Suppressor macrophage treated with lipopolysaccharide for 1 hour (primary cell): ENCODE measurements around the gene OPN4.
A peak's percentile ranks its signal among the peaks of the same experiment; 100 is the strongest.

Experiments used
- DNase-seq, 3 donors: peaks; one replicate each; pipeline ENCODE4 v3.0.0-alpha.2; 2020 to 2022

Gene OPN4

GRCh38 chr10:86663576-86664339 lies 9.4 kb downstream of the OPN4 start:
- DNase-seq, result no peak

GRCh38 chr10:86664341-86665217 lies 10.2 kb downstream of the OPN4 start:
- no peak for DNase-seq

GRCh38 chr10:86665218-86665607 lies 10.9 kb downstream of the OPN4 start:
- DNase-seq, result no peak

- no peak for DNase-seq
Observed at GRCh38 chr10:86665868-86666267, 11.5 kb downstream of the OPN4 start.

- no peak for DNase-seq
Observed at GRCh38 chr10:86666538-86666937, 12.2 kb downstream of the OPN4 start.

- no peak for DNase-seq
Observed at GRCh38 chr10:86667421-86668181, 13.3 kb downstream of the OPN4 start.

GRCh38 chr10:86668297-86669165 lies 14.2 kb downstream of the OPN4 start, which contains the start of gene LDB3:
LDB3 (plus strand) TSS chr10:86668511; CDS start chr10:86668692, 181 bp downstream.
- DNase-seq, result no peak

- no peak for DNase-seq
Observed at GRCh38 chr10:86670290-86670811, 16.0 kb downstream of the OPN4 start.

GRCh38 chr10:86670876-86671275 lies 16.5 kb downstream of the OPN4 start:
- no peak for DNase-seq

GRCh38 chr10:86671419-86671818 lies 17.1 kb downstream of the OPN4 start:
- no peak for DNase-seq

- DNase-seq, result no peak
Observed at GRCh38 chr10:86671985-86672710, 17.8 kb downstream of the OPN4 start.

GRCh38 chr10:86673216-86673826 lies 19.0 kb downstream of the OPN4 start:
- DNase-seq, result no peak

- DNase-seq, result no peak
Observed at GRCh38 chr10:86673827-86674581, 19.7 kb downstream of the OPN4 start.

- DNase-seq, result no peak
Observed at GRCh38 chr10:86674912-86675311, 20.6 kb downstream of the OPN4 start.

- no peak for DNase-seq
Observed at GRCh38 chr10:86677374-86677773, 23.0 kb downstream of the OPN4 start.

GRCh38 chr10:86678999-86679792 lies 24.8 kb downstream of the OPN4 start:
- DNase-seq, result peak; percentile 48 to 67 (median 66)

- DNase-seq, result no peak
Observed at GRCh38 chr10:86681047-86681446, 26.7 kb downstream of the OPN4 start.

GRCh38 chr10:86681722-86682386 lies 27.5 kb downstream of the OPN4 start:
- DNase-seq, result no peak

- no peak for DNase-seq
Observed at GRCh38 chr10:86682675-86683074, 28.3 kb downstream of the OPN4 start.
